ENCODE results near the gene TMEM63C.

TMEM63C gene

GRCh38 chr14:77284466-77284865 is 102.9 kb downstream of the TMEM63C start:
- peak in 1 of 2 experiments; percentile 65 for DNase-seq

GRCh38 chr14:77286576-77286975 is 105.0 kb downstream of the TMEM63C start:
- DNase-seq, result no peak

- no peak for DNase-seq
Measured at GRCh38 chr14:77290705-77291104, 109.1 kb downstream of the TMEM63C start.

GRCh38 chr14:77296155-77296554 is 114.6 kb downstream of the TMEM63C start:
- DNase-seq, result no peak

GRCh38 chr14:77296906-77297305 is 115.3 kb downstream of the TMEM63C start:
- DNase-seq, result no peak

GRCh38 chr14:77299771-77300170 is 118.2 kb downstream of the TMEM63C start:
- DNase-seq, result no peak

- DNase-seq, result peak; percentile 40 to 82
Measured at GRCh38 chr14:77301103-77301502, 119.5 kb downstream of the TMEM63C start.

GRCh38 chr14:77302926-77303325 is 121.3 kb downstream of the TMEM63C start:
- DNase-seq, result no peak

GRCh38 chr14:77303417-77304156 is 122.0 kb downstream of the TMEM63C start:
- no peak for DNase-seq

- peak in 1 of 2 experiments; percentile 77 for DNase-seq
Measured at GRCh38 chr14:77305696-77306095, 124.1 kb downstream of the TMEM63C start.

- no peak for DNase-seq
Measured at GRCh38 chr14:77306416-77306815, 124.8 kb downstream of the TMEM63C start.

- peak; percentile 21 to 63 for DNase-seq
Measured at GRCh38 chr14:77306851-77307496, 125.4 kb downstream of the TMEM63C start.
